Measurements from ENCODE around the gene PLSCR4. TPM values are rescaled to one million over a fixed set of nuclear protein-coding genes. Genes with fewer than 3 reads are reported as not detected.
"Not testable (repeated sequence)": the region's sequence is repeated elsewhere in the genome, so short reads cannot be mapped to it uniquely, and the experiment has no call there.

Gene PLSCR4
- total and polyA plus RNA-seq, 8 donors = 6.1 to 76.3 (median 18.6) TPM

GRCh38 chr3:146243559-146243958, 7.3 kb downstream of the PLSCR4 start:
- Histone ChIP-seq H3K9me3 (peaks cover 0 to 7% (median 0%) of the 10 kb centered on the region in 4 donors), H3K27ac (no peak overlapping the region), H3K4me3 (no peak overlapping the region), H3K36me3 (no peaks in the 10 kb centered on the region), H3K27me3 (no peaks in the 10 kb centered on the region), H3K4me1 (peaks cover 0 to 26% (median 9%) of the 10 kb centered on the region in 4 donors)
- DNase-seq = no peak
- no peak for TF ChIP-seq POLR2A (IDR thresholded peaks at IDR 0.05)
- TF ChIP-seq EP300 (IDR thresholded peaks at IDR 0.05) = no peak
- no peak for TF ChIP-seq POLR2AphosphoS5 (IDR thresholded peaks at IDR 0.05)
- TF ChIP-seq CTCF (IDR thresholded peaks at IDR 0.05) = no peak
- 78 to 94% (median 88%) methylated on average over 1 of the region's 1 CpG for WGBS, 5 donors
- intact Hi-C loops (cut with DNase I; ENCODE audit: low total_unique reads) = no loop called here

GRCh38 chr3:146241523-146242240, 9.2 kb downstream of the PLSCR4 start:
- Histone ChIP-seq H3K36me3 (no peaks in the 10 kb centered on the region), H3K27me3 (no peaks in the 10 kb centered on the region), H3K4me3 (no peak overlapping the region), H3K27ac (no peak overlapping the region), H3K4me1 (peaks cover 0 to 10% (median 3%) of the 10 kb centered on the region in 4 donors), H3K9me3 (peaks cover 0 to 15% (median 9%) of the 10 kb centered on the region in 4 donors)
- WGBS, 5 donors = 85 to 90% (median 88%) methylated on average over 9 of the region's 9 CpGs
- TF ChIP-seq POLR2A (IDR thresholded peaks at IDR 0.05) (no peak), EP300 (IDR thresholded peaks at IDR 0.05) (no peak), POLR2AphosphoS5 (IDR thresholded peaks at IDR 0.05) (no peak), CTCF (IDR thresholded peaks at IDR 0.05) (no peak)
- no peak for DNase-seq
- intact Hi-C loops (cut with DNase I; ENCODE audit: low total_unique reads) = no loop called here

GRCh38 chr3:146233487-146233886, 17.4 kb downstream of the PLSCR4 start:
- intact Hi-C loops (cut with DNase I; ENCODE audit: low total_unique reads) = no loop called here
- TF ChIP-seq POLR2AphosphoS5 (IDR thresholded peaks at IDR 0.05) (no peak), EP300 (IDR thresholded peaks at IDR 0.05) (no peak), CTCF (IDR thresholded peaks at IDR 0.05) (no peak), POLR2A (IDR thresholded peaks at IDR 0.05) (no peak)
- no peak overlapping the region for H3K27ac ChIP-seq
- no peak for DNase-seq
- H3K4me3 ChIP-seq = no peak overlapping the region
- no peaks in the 10 kb centered on the region for H3K27me3 ChIP-seq
- H3K36me3 ChIP-seq = no peaks in the 10 kb centered on the region
- peaks cover 0 to 32% (median 14%) of the 10 kb centered on the region in 4 donors for H3K9me3 ChIP-seq
- H3K4me1 ChIP-seq = peaks cover 0 to under 1% (median 0%) of the 10 kb centered on the region in 4 donors

GRCh38 chr3:146227486-146227885, 23.4 kb downstream of the PLSCR4 start:
- peak in 1 of 2 donors; percentile 56 for DNase-seq
- Histone ChIP-seq H3K9me3 (no peaks in the 10 kb centered on the region), H3K36me3 (no peaks in the 10 kb centered on the region), H3K27me3 (no peaks in the 10 kb centered on the region), H3K4me3 (no peak overlapping the region), H3K4me1 (peaks cover 0 to 32% (median 18%) of the 10 kb centered on the region in 4 donors), H3K27ac (peak overlapping the region in 2 of 5 donors; percentile 17 to 32)
- 82 to 94% (median 84%) methylated on average over 1 of the region's 1 CpG for WGBS, 5 donors
- TF ChIP-seq EP300 (IDR thresholded peaks at IDR 0.05) = no peak
- intact Hi-C loops (cut with DNase I; ENCODE audit: low total_unique reads) = no loop called here

- intact Hi-C loops (cut with DNase I; ENCODE audit: low total_unique reads) = no loop called here
- H3K36me3 ChIP-seq = no peaks in the 10 kb centered on the region
- H3K27ac ChIP-seq = peak overlapping the region in 2 of 5 donors; percentile 17 to 32
- no peaks in the 10 kb centered on the region for H3K27me3 ChIP-seq
- no peak for TF ChIP-seq POLR2A (IDR thresholded peaks at IDR 0.05)
- TF ChIP-seq POLR2AphosphoS5 (IDR thresholded peaks at IDR 0.05) = no peak
- TF ChIP-seq EP300 (IDR thresholded peaks at IDR 0.05) = no peak
- no peak for TF ChIP-seq CTCF (IDR thresholded peaks at IDR 0.05)
- H3K4me1 ChIP-seq = peaks cover 0 to 38% (median 21%) of the 10 kb centered on the region in 4 donors
- H3K4me3 ChIP-seq = no peak overlapping the region
- no peak for DNase-seq
- H3K9me3 ChIP-seq = no peaks in the 10 kb centered on the region
- WGBS, 5 donors = 60 to 83% (median 70%) methylated on average over 2 of the region's 2 CpGs
Observed at GRCh38 chr3:146226881-146227280, 24.0 kb downstream of the PLSCR4 start.

GRCh38 chr3:146225458-146225857, 25.4 kb downstream of the PLSCR4 start:
- H3K4me1 ChIP-seq = peaks cover 0 to 51% (median 27%) of the 10 kb centered on the region in 4 donors
- DNase-seq; H3K36me3 ChIP-seq; H3K27me3 ChIP-seq; H3K9me3 ChIP-seq; H3K4me3 ChIP-seq; intact Hi-C loops (cut with DNase I; ENCODE audit: low total_unique reads): not testable (repeated sequence)
- H3K27ac ChIP-seq = peak overlapping the region in 1 of 5 donors; percentile 38
- 90 to 99% (median 93%) methylated on average over 8 to 25 of the region's 25 CpGs for WGBS, 5 donors
